PFSK-1 (cell line): ENCODE measurements around the gene GDF10.

Experiments
- FOXP2 ChIP-seq: optimal IDR thresholded peaks from 2 replicates; pipeline ENCODE3; 2011; ENCODE audit warnings: borderline replicate concordance, control low read depth, inconsistent platforms; ENCODE audit not compliant: insufficient read depth; ENCODE audit errors: extremely low read length, extremely low read depth
- POLR2AphosphoS5 ChIP-seq: IDR thresholded peaks from 2 replicates; pipeline ENCODE4 v1.6.1; 2012; ENCODE audit warnings: low read depth, mild to moderate bottlenecking, control low read depth, low read length, moderate library complexity
- SIN3A ChIP-seq: IDR thresholded peaks from 2 replicates; pipeline ENCODE4 v1.6.1; 2012; ENCODE audit warnings: mild to moderate bottlenecking, low read length, moderate library complexity, borderline replicate concordance; ENCODE audit not compliant: insufficient read depth
- TAF1 ChIP-seq: IDR thresholded peaks from 2 replicates; pipeline ENCODE4 v1.6.1; 2012; ENCODE audit warnings: low read length, control low read depth, borderline replicate concordance; ENCODE audit not compliant: insufficient read depth
- TF ChIP-seq, protein P1 (sequence below), 2 experiments: IDR thresholded peaks; 2 replicates each; pipeline versions ENCODE4 v1.6.1 to v1.8.0; 2011 to 2012; ENCODE audit warnings: low read depth in 2 of 2, low read length in 2 of 2, control low read depth in 1 of 2, inconsistent platforms in 1 of 2, mild to moderate bottlenecking in 1 of 2, moderate library complexity in 1 of 2; ENCODE audit not compliant: insufficient read depth in 1 of 2

GDF10 gene

DNA sequence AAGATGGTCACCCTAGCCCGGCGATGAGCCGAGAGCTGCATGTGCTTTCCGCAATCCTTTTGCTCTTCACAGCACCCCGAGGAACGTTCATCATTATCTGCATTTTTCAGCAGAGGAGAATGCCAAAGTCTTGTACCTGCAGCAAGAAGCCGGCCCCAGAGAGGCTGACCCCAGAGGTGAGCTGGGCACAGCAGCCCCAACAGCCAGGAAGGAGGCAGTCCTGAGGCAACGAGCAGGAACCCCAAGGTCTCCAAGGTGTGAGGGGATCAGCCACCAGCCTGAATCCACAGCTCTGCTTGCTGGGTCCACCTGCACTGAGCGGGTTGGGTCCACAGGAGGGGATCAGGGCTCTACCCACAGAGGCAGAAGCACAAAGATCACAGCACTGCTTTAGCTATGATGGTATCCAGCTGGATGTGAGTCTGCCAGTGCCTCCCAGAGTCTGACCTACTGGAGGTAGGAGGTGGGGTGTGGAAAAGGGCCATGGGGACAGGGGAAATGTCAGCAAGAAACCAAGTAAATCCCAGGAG lies 16.8 kb upstream of the GDF10 start:
- TF ChIP-seq POLR2AphosphoS5: no peak
- TF ChIP-seq TAF1: no peak
- TF ChIP-seq, protein P1, sequence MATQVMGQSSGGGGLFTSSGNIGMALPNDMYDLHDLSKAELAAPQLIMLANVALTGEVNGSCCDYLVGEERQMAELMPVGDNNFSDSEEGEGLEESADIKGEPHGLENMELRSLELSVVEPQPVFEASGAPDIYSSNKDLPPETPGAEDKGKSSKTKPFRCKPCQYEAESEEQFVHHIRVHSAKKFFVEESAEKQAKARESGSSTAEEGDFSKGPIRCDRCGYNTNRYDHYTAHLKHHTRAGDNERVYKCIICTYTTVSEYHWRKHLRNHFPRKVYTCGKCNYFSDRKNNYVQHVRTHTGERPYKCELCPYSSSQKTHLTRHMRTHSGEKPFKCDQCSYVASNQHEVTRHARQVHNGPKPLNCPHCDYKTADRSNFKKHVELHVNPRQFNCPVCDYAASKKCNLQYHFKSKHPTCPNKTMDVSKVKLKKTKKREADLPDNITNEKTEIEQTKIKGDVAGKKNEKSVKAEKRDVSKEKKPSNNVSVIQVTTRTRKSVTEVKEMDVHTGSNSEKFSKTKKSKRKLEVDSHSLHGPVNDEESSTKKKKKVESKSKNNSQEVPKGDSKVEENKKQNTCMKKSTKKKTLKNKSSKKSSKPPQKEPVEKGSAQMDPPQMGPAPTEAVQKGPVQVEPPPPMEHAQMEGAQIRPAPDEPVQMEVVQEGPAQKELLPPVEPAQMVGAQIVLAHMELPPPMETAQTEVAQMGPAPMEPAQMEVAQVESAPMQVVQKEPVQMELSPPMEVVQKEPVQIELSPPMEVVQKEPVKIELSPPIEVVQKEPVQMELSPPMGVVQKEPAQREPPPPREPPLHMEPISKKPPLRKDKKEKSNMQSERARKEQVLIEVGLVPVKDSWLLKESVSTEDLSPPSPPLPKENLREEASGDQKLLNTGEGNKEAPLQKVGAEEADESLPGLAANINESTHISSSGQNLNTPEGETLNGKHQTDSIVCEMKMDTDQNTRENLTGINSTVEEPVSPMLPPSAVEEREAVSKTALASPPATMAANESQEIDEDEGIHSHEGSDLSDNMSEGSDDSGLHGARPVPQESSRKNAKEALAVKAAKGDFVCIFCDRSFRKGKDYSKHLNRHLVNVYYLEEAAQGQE (IDR thresholded peaks at IDR 0.05; ENCODE audit: insufficient read depth in 1 of 2, low read depth in 2 of 2, low read length in 2 of 2): no peak
- no peak for TF ChIP-seq SIN3A
- no peak for TF ChIP-seq FOXP2

GRCh38 chr10:47283848-47284247 lies 16.1 kb upstream of the GDF10 start:
- TF ChIP-seq FOXP2 (no peak), TAF1 (no peak), POLR2AphosphoS5 (no peak), SIN3A (no peak)
- TF ChIP-seq, protein P1 (IDR thresholded peaks at IDR 0.05; ENCODE audit: insufficient read depth in 1 of 2, low read depth in 2 of 2, low read length in 2 of 2): no peak

- no peak for TF ChIP-seq FOXP2
- TF ChIP-seq, protein P1 (IDR thresholded peaks at IDR 0.05; ENCODE audit: insufficient read depth in 1 of 2, low read depth in 2 of 2, low read length in 2 of 2): no peak
- TF ChIP-seq POLR2AphosphoS5: no peak
- no peak for TF ChIP-seq SIN3A
- no peak for TF ChIP-seq TAF1
Observed at GRCh38 chr10:47285381-47286115, 14.4 kb upstream of the GDF10 start.

GRCh38 chr10:47286116-47286505 lies 13.9 kb upstream of the GDF10 start:
- TF ChIP-seq FOXP2 (no peak), POLR2AphosphoS5 (no peak), TAF1 (no peak), SIN3A (no peak)
- TF ChIP-seq, protein P1 (IDR thresholded peaks at IDR 0.05; ENCODE audit: insufficient read depth in 1 of 2, low read depth in 2 of 2, low read length in 2 of 2): no peak

- TF ChIP-seq POLR2AphosphoS5: no peak
- TF ChIP-seq TAF1: no peak
- TF ChIP-seq FOXP2: no peak
- TF ChIP-seq, protein P1 (IDR thresholded peaks at IDR 0.05; ENCODE audit: insufficient read depth in 1 of 2, low read depth in 2 of 2, low read length in 2 of 2): no peak
- TF ChIP-seq SIN3A: no peak
Observed at GRCh38 chr10:47286591-47287315, 13.2 kb upstream of the GDF10 start.
